ENCODE results near the gene C1GALT1.

The C1GALT1 gene

GRCh38 chr7:7272294-7272693 is 90.0 kb downstream of the C1GALT1 start:
- no peak overlapping the region for H3K4me3 ChIP-seq (ENCODE audit: low read depth, low read length)
- TF ChIP-seq, protein P1, sequence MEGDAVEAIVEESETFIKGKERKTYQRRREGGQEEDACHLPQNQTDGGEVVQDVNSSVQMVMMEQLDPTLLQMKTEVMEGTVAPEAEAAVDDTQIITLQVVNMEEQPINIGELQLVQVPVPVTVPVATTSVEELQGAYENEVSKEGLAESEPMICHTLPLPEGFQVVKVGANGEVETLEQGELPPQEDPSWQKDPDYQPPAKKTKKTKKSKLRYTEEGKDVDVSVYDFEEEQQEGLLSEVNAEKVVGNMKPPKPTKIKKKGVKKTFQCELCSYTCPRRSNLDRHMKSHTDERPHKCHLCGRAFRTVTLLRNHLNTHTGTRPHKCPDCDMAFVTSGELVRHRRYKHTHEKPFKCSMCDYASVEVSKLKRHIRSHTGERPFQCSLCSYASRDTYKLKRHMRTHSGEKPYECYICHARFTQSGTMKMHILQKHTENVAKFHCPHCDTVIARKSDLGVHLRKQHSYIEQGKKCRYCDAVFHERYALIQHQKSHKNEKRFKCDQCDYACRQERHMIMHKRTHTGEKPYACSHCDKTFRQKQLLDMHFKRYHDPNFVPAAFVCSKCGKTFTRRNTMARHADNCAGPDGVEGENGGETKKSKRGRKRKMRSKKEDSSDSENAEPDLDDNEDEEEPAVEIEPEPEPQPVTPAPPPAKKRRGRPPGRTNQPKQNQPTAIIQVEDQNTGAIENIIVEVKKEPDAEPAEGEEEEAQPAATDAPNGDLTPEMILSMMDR (IDR thresholded peaks at IDR 0.05; ENCODE audit: control insufficient read depth, extremely low read depth, insufficient read depth) = no peak
- DNase-seq (ENCODE audit: low read depth) = no peak

DNA sequence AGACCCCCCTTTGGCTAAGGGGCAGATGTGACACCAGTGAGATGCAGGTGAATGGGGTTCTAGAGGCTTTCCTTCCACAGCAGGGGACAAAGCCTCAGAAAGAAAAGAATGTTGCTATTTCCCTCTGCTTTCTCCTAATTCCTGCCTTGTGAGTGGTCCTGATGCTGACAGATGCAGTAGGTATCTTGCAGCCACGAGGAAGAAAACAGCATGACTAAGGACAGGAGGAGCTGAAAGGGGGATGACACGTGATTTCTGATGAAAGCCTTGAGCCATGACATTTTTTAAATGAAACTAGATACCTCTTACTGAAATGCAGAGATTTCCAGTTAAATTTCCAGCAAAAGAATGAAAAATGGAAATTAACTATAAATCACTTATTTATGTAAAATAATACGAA is 92.4 kb downstream of the C1GALT1 start:
- TF ChIP-seq, protein P1 (IDR thresholded peaks at IDR 0.05; ENCODE audit: control insufficient read depth, extremely low read depth, insufficient read depth) = no peak
- no peak overlapping the region for H3K4me3 ChIP-seq (ENCODE audit: low read depth, low read length)
- DNase-seq (ENCODE audit: low read depth) = no peak

- no peak for DNase-seq (ENCODE audit: low read depth)
- H3K4me3 ChIP-seq (ENCODE audit: low read depth, low read length) = no peak overlapping the region
- TF ChIP-seq, protein P1 (IDR thresholded peaks at IDR 0.05; ENCODE audit: control insufficient read depth, extremely low read depth, insufficient read depth) = no peak
Measured at GRCh38 chr7:7276161-7276560, 93.8 kb downstream of the C1GALT1 start.

GRCh38 chr7:7290429-7291122 is 108.2 kb downstream of the C1GALT1 start:
- TF ChIP-seq, protein P1 (IDR thresholded peaks at IDR 0.05; ENCODE audit: control insufficient read depth, extremely low read depth, insufficient read depth) = no peak
- H3K4me3 ChIP-seq (ENCODE audit: low read depth, low read length) = no peak overlapping the region
- DNase-seq (ENCODE audit: low read depth) = no peak

GRCh38 chr7:7292085-7292484 is 109.7 kb downstream of the C1GALT1 start:
- no peak overlapping the region for H3K4me3 ChIP-seq (ENCODE audit: low read depth, low read length)
- DNase-seq (ENCODE audit: low read depth) = no peak
- TF ChIP-seq, protein P1 (IDR thresholded peaks at IDR 0.05; ENCODE audit: control insufficient read depth, extremely low read depth, insufficient read depth) = no peak

DNA sequence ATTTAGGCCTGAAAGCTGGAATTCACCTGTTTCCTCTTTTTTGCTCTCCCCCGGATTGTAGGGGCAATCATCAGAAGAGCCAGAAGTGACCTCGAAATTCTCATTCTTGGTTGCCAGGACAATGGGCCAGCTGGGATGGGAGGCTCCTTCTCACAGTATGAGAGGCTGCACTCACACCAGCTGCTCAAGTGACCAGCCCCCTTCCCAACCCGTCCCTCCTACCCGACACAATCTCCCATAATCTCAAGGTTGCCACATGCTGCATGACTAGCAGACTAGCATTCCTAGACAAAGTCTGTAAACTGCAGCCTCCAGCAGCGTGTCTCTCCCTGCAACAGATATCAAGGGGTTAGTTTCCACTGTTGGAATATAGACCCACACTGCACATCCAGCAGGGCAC is 110.3 kb downstream of the C1GALT1 start:
- H3K4me3 ChIP-seq (ENCODE audit: low read depth, low read length) = no peak overlapping the region
- TF ChIP-seq, protein P1 (IDR thresholded peaks at IDR 0.05; ENCODE audit: control insufficient read depth, extremely low read depth, insufficient read depth) = no peak
- DNase-seq (ENCODE audit: low read depth) = no peak

GRCh38 chr7:7293092-7293491 is 110.7 kb downstream of the C1GALT1 start:
- TF ChIP-seq, protein P1 (IDR thresholded peaks at IDR 0.05; ENCODE audit: control insufficient read depth, extremely low read depth, insufficient read depth) = no peak
- H3K4me3 ChIP-seq (ENCODE audit: low read depth, low read length) = no peak overlapping the region
- DNase-seq (ENCODE audit: low read depth) = no peak
